Endodermal cell (in vitro differentiated cells): Measurements from ENCODE around the gene ITPA. TPM values are rescaled to one million over a fixed set of nuclear protein-coding genes. Genes with fewer than 3 reads are reported as not detected.

Source experiments
- DNase-seq: peaks from one replicate; pipeline ENCODE4 v3.0.0-alpha.2; 2017
- H3K27ac ChIP-seq: 2 replicates; pipeline ENCODE4 v1.5.1; 2013; ENCODE audit warnings: mild to moderate bottlenecking, low read depth, low read length, moderate library complexity
- H3K27me3 ChIP-seq: 2 replicates; pipeline ENCODE4 v1.6.1; 2013; ENCODE audit warnings: mild to moderate bottlenecking, low read length, moderate library complexity; ENCODE audit not compliant: insufficient read depth, control insufficient read depth, poor library complexity, severe bottlenecking
- H3K36me3 ChIP-seq: 2 replicates; pipeline ENCODE4 v1.7.0; 2013; ENCODE audit warnings: mild to moderate bottlenecking, low read length, moderate library complexity; ENCODE audit not compliant: control insufficient read depth, insufficient read depth
- H3K4me1 ChIP-seq: one replicate; pipeline ENCODE4 v1.7.0; 2013; ENCODE audit warnings: low read length; ENCODE audit not compliant: control insufficient read depth, insufficient read depth
- H3K4me3 ChIP-seq: 2 replicates; pipeline ENCODE4 v1.5.1; 2013; ENCODE audit warnings: mild to moderate bottlenecking, low read length, moderate library complexity
- H3K9ac ChIP-seq: 2 replicates; pipeline ENCODE4 v1.6.1; 2013; ENCODE audit warnings: mild to moderate bottlenecking, low read length, moderate library complexity; ENCODE audit not compliant: poor library complexity, severe bottlenecking; ENCODE audit errors: extremely low read depth
- H3K9me3 ChIP-seq: 2 replicates; pipeline ENCODE4 v1.6.1; 2013; ENCODE audit warnings: mild to moderate bottlenecking, low read length, moderate library complexity; ENCODE audit not compliant: control insufficient read depth
- H3K27ac Mint-ChIP-seq: 2 replicates; pipeline ENCODE4 v1.8.0; 2020; ENCODE audit warnings: mixed read lengths
- H3K27me3 Mint-ChIP-seq: 2 replicates; pipeline ENCODE4 v1.8.0; 2021; ENCODE audit warnings: mild to moderate bottlenecking, mixed read lengths; ENCODE audit not compliant: insufficient read depth
- H3K36me3 Mint-ChIP-seq: 2 replicates; pipeline ENCODE4 v1.8.0; 2020; ENCODE audit warnings: low read depth, mixed read lengths
- H3K4me1 Mint-ChIP-seq: 2 replicates; pipeline ENCODE4 v1.8.0; 2020; ENCODE audit warnings: mixed read lengths
- H3K4me3 Mint-ChIP-seq: 2 replicates; pipeline ENCODE4 v1.8.0; 2020; ENCODE audit warnings: mild to moderate bottlenecking, moderate library complexity, mixed read lengths
- H3K9me3 Mint-ChIP-seq: 2 replicates; pipeline ENCODE4 v1.8.0; 2020; ENCODE audit warnings: mild to moderate bottlenecking, mixed read lengths
- CTCF ChIP-seq: fragments of 200-600 bp; sonication (generic); conservative IDR thresholded peaks from 2 replicates; pipeline ENCODE4 v1.5.0; 2021; ENCODE audit warnings: antibody characterized with exemption, mild to moderate bottlenecking
- WGBS, 2 experiments: methylation state at CpG; one replicate each; pipeline versions ENCODE4 v1.1.5 to v1.1.7; 2013; ENCODE audit warnings: missing lambda C conversion rate in 2 of 2, mixed read lengths in 1 of 2; ENCODE audit not compliant: insufficient coverage in 1 of 2, insufficient read length in 1 of 2; 5-methylcytosine and 5-hydroxymethylcytosine counted together
- total RNA-seq, 2 donors: library from RNA; stranded (reverse); fragmentation: NEBNext Ultra II Directional in 1 of 2; extraction: Animal tissue kit (Norgen Biotek cat#: 25700) in 1 of 2; gene quantifications; 2 replicates in 1 of 2; 3 replicates in 1 of 2; pipeline ENCODE4 v1.2.1, GENCODE V29; 2021

Gene ITPA
- total RNA-seq, 2 donors from 2014 or later: 50.8 to 53.6 TPM

DNA sequence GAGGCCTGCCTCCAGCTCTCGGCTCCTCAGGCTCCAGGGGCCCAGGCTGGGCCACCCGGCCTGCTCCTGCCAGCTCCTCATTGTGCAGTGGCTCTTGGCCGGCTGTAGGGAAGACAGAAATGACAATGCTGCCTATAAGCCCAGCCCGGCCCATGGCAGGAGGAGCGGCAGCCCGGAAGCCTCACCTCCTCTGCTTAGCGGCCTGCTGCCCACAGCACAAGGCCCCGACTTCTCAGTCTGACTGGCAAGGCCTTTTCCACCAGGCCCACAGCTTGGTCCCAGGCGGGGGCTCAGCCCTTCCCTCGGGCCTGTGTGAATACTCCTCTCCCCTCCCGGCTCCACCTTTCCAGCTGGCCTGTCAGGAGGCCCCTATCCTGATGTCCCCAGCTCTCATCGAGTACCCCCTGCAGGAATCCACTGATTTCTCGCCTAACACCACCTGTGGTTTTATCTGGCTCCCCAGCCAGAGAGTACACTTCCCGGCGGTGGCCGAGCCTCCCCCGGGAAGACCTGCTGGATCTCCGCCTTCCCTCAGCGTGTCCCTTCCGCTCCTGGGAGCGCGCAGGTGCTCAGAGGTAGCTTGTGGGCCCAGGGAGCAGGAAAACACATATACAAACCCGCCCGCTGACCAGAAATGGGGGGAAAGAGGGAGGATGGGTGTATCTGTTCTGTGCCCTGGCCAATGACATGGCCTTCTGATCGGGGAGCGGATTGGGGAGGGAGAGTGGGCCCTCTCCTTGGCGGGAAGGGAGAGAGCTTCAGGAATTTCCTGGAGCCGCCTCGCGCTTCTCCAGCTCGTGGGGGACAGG, 5.8 kb upstream of the ITPA start:
- peak overlapping the region; percentile 96 for H3K27ac Mint-ChIP-seq
- peaks cover 33% of the 10 kb centered on the region for H3K36me3 Mint-ChIP-seq
- Histone ChIP-seq H3K9me3 (no peaks in the 10 kb centered on the region), H3K9ac (peak overlapping the region; percentile 67), H3K36me3 (peaks cover 32% of the 10 kb centered on the region), H3K27me3 (no peaks in the 10 kb centered on the region), H3K4me3 (peak overlapping the region; percentile 95), H3K27ac (no peak overlapping the region), H3K4me1 (no peaks in the 10 kb centered on the region)
- no peaks in the 10 kb centered on the region for H3K27me3 Mint-ChIP-seq
- peak; percentile 54 for DNase-seq
- H3K4me1 Mint-ChIP-seq: peaks cover 6% of the 10 kb centered on the region
- no peak for TF ChIP-seq CTCF
- H3K4me3 Mint-ChIP-seq: peak overlapping the region; percentile 94
- 19 to 32% methylated on average over 19 to 31 of the region's 31 CpGs for WGBS, 2 experiments
- H3K9me3 Mint-ChIP-seq: no peaks in the 10 kb centered on the region

DNA sequence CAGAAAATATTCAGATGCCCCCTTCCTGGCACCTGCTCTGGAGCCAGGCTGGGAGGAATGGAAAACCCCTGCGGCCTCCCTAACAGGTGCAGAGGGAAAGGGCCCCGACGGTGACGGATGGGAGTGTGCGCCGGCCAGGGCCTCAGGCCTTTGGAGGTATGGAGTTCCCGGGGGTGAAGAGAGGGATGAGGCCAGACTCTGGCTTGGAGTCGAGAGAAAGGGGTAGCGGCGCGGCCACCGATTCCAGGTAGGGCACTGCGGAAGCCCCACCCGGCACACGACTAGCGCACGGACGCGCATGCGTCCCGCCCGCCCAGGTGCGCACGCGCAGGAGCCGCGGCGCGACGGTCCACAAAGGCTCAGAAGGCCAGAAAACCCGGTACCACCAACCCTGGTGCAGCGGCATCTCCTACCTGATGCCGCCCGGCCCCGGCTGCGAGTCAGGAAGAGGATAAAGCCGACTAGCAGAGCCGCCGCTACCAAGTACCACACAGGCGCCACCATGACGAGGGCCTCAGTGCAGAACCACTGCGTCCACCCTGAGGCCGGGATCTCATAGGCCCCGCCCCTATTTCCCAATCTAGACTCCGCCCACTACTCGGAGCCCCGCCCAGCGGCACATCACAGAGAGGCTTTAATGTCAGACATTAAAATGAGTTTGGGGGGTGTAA, 5.0 kb upstream of the ITPA start, which contains the start of gene DDRGK1:
Gene DDRGK1, minus strand, starts transcription at position 559 of the 671 bp plus-strand sequence. Its CDS starts 55 bp downstream, at position 504.
- peak; percentile 96 for DNase-seq
- no peaks in the 10 kb centered on the region for H3K9me3 ChIP-seq
- no peak for TF ChIP-seq CTCF
- H3K27ac Mint-ChIP-seq: peak within 1 kb of the TSS; percentile 96
- 0 to 2% methylated on average over 22 to 48 of the region's 48 CpGs for WGBS, 2 experiments
- H3K27me3 Mint-ChIP-seq: no peaks in the 10 kb centered on the region
- no peaks in the 10 kb centered on the region for H3K9me3 Mint-ChIP-seq
- H3K4me1 Mint-ChIP-seq: peaks cover 6% of the 10 kb centered on the region
- H3K36me3 Mint-ChIP-seq: peaks cover 26% of the 10 kb centered on the region
- H3K4me3 Mint-ChIP-seq: peak within 1 kb of the TSS; percentile 94
- peak within 1 kb of the TSS; percentile 74 for H3K27ac ChIP-seq
- H3K4me1 ChIP-seq: no peaks in the 10 kb centered on the region
- no peaks in the 10 kb centered on the region for H3K27me3 ChIP-seq
- peak within 1 kb of the TSS; percentile 67 for H3K9ac ChIP-seq
- peak within 1 kb of the TSS; percentile 95 for H3K4me3 ChIP-seq
- peaks cover 24% of the 10 kb centered on the region for H3K36me3 ChIP-seq

DNA sequence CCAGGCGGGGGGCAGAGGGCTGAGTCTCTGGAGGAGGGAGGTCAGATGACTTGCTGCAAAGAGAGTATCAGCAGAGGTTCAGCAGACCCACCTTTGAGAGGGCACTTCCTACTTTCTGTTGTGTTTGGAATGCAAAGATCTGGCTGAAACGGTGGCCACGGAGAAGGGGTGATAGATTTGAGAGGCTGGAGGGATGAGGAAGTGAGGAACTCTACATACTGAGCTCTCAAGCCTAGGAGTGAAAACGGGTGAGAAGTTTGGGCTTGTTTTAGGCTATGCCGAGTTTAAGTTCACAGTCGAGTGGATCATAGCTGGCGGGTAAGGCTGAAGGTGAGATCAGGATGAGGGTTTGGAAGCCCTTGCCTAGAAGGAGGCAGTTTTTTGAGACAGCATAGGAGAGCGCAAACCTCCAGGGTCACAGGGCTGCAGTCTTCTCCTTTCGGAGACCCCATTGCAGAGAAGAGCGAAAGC, 477 bp upstream of the ITPA start:
- Mint-ChIP-seq H3K27ac (peak overlapping the region; percentile 87), H3K27me3 (no peaks in the 10 kb centered on the region), H3K9me3 (no peaks in the 10 kb centered on the region), H3K36me3 (peaks cover 10% of the 10 kb centered on the region), H3K4me1 (peaks cover 4% of the 10 kb centered on the region), H3K4me3 (peak overlapping the region; percentile 79)
- H3K4me1 ChIP-seq: no peaks in the 10 kb centered on the region
- TF ChIP-seq CTCF: no peak
- peak overlapping the region; percentile 97 for H3K4me3 ChIP-seq
- peak; percentile 59 for DNase-seq
- peak overlapping the region; percentile 72 for H3K9ac ChIP-seq
- H3K36me3 ChIP-seq: peaks cover 10% of the 10 kb centered on the region
- H3K9me3 ChIP-seq: no peaks in the 10 kb centered on the region
- WGBS, 2 experiments: 5 to 6% methylated on average over 5 to 10 of the region's 10 CpGs
- H3K27me3 ChIP-seq: no peaks in the 10 kb centered on the region
- no peak overlapping the region for H3K27ac ChIP-seq
